A549 (cell line): ENCODE measurements around the gene RIOK1. TPM values are rescaled to one million over a fixed set of nuclear protein-coding genes. Genes with fewer than 3 reads are reported as not detected.

Experiments
- ATAC-seq, 2 experiments: fragments of 200-7000 bp in 1 of 2; fragments of >200 bp in 1 of 2; cut with Nextera tagmentation in 1 of 2; cut with Tn5 transposase in 1 of 2; 3 replicates each; pipeline versions ENCODE4 v1.8.0 to v1.9.1; 2018 to 2020; ENCODE audit warnings: mild to moderate bottlenecking in 1 of 2, moderate library complexity in 1 of 2
- CTCF ChIA-PET: fragments of 300-600 bp; sonication (Branson Sonifier 250); formaldehyde crosslinking; extraction: SDS; loops from one replicate; lab custom pipeline; 2021; ENCODE audit warnings: antibody characterized with exemption, inconsistent platforms; lab: Yijun Ruan, JAX
- POLR2A ChIA-PET: fragments of 350-600 bp; formaldehyde crosslinking; extraction: SDS; loops from one replicate; lab custom pipeline; 2021; ENCODE audit warnings: antibody characterized with exemption, inconsistent platforms; lab: Yijun Ruan, JAX
- DNase-seq, 2 experiments: peaks; one replicate each; pipeline versions ENCODE4 v3.0.0 to v3.0.0-alpha.2; 2011 to 2016; ENCODE audit warnings: low read depth in 1 of 2, low spot score in 1 of 2
- FAIRE-seq: peaks from 2 replicates; lab custom pipeline; 2011; peaks lifted over from hg19 to GRCh38; lab: Jason Lieb, UNC
- H3K27ac ChIP-seq, 2 experiments: fragments of >200 bp; sonication (Bioruptor Twin); formaldehyde crosslinking; 3 replicates each; pipeline ENCODE4 v1.5.1; 2016 to 2017
- H3K4me1 ChIP-seq: fragments of >200 bp; sonication (Bioruptor Twin); formaldehyde crosslinking; 3 replicates; pipeline ENCODE4 v1.6.1; 2016
- H3K4me2 ChIP-seq: fragments of >200 bp; sonication (Bioruptor Twin); formaldehyde crosslinking; 3 replicates; pipeline ENCODE4 v1.6.1; 2016
- H3K4me3 ChIP-seq: fragments of >200 bp; sonication (Bioruptor Twin); formaldehyde crosslinking; 3 replicates; pipeline ENCODE4 v1.5.1; 2016
- H3K9me3 ChIP-seq: fragments of >200 bp; sonication (Bioruptor Twin); formaldehyde crosslinking; 3 replicates; pipeline ENCODE4 v1.6.1; 2016
- EHF ChIP-seq: fragments of 250-450 bp; sonication (Bioruptor Pico); IDR thresholded peaks from 2 replicates; pipeline ENCODE4 v1.5.0; 2020; ENCODE audit warnings: mild to moderate bottlenecking
- ESRRA ChIP-seq: fragments of 150-350 bp; IDR thresholded peaks from 2 replicates; pipeline ENCODE4 v1.6.1; 2014; ENCODE audit warnings: mild to moderate bottlenecking, low read length, borderline replicate concordance
- FOSB ChIP-seq: fragments of 250-450 bp; sonication (Bioruptor Pico); IDR thresholded peaks from 2 replicates; pipeline ENCODE4 v1.5.0; 2020; ENCODE audit warnings: mild to moderate bottlenecking, moderate library complexity
- FOXS1 ChIP-seq: fragments of 250-450 bp; sonication (Bioruptor Pico); IDR thresholded peaks from 2 replicates; pipeline ENCODE4 v1.5.0; 2020; ENCODE audit warnings: mild to moderate bottlenecking, moderate library complexity
- HDAC2 ChIP-seq: fragments of 200-600 bp; sonication (generic); IDR thresholded peaks from 2 replicates; pipeline ENCODE4 v1.6.1; 2016
- KDM1A ChIP-seq: fragments of 200-600 bp; sonication (generic); IDR thresholded peaks from 2 replicates; pipeline ENCODE4 v1.6.1; 2016; ENCODE audit warnings: low read depth, mild to moderate bottlenecking
- MAZ ChIP-seq: fragments of 150-350 bp; IDR thresholded peaks from 2 replicates; pipeline ENCODE4 v1.6.1; 2014; ENCODE audit warnings: antibody characterized with exemption, low read depth, low read length, borderline replicate concordance
- NR3C1 ChIP-seq: fragments of >200 bp; sonication (Bioruptor Twin); formaldehyde crosslinking; IDR thresholded peaks from 3 replicates; pipeline ENCODE4 v1.6.1; 2017
- RCOR1 ChIP-seq: fragments of 150-350 bp; IDR thresholded peaks from 2 replicates; pipeline ENCODE4 v1.6.1; 2014; ENCODE audit warnings: antibody characterized with exemption, low read length, low read depth
- SMC3 ChIP-seq: fragments of >200 bp; sonication (Bioruptor Twin); formaldehyde crosslinking; IDR thresholded peaks from 3 replicates; pipeline ENCODE4 v1.6.1; 2018; ENCODE audit warnings: inconsistent platforms
- TP53 ChIP-seq: fragments of 250-450 bp; sonication (Bioruptor Pico); IDR thresholded peaks from 2 replicates; pipeline ENCODE4 v1.5.0; 2021; ENCODE audit warnings: mild to moderate bottlenecking, moderate library complexity
- ZC3H11A ChIP-seq: fragments of 450-650 bp; IDR thresholded peaks from 2 replicates; pipeline ENCODE4 v1.6.1; 2014; ENCODE audit warnings: antibody characterized with exemption, mild to moderate bottlenecking
- ZFP36 ChIP-seq: fragments of 450-650 bp; IDR thresholded peaks from 2 replicates; pipeline ENCODE4 v1.6.1; 2014; ENCODE audit warnings: borderline replicate concordance; ENCODE audit not compliant: partially characterized antibody
- ZNF302 ChIP-seq: fragments of 250-450 bp; sonication (Bioruptor Pico); IDR thresholded peaks from 2 replicates; pipeline ENCODE4 v1.9.0; 2021; ENCODE audit warnings: inconsistent platforms, mild to moderate bottlenecking, moderate library complexity
- WGBS: methylation state at CpG from one replicate; pipeline ENCODE4 v1.1.6; 2017; ENCODE audit errors: missing lambda C conversion rate; 5-methylcytosine and 5-hydroxymethylcytosine counted together
- polyA plus RNA-seq, 4 experiments: library from polyadenylated mRNA; depleted of rRNA in 3 of 4; stranded (reverse); fragments of >200 nt; fragmentation: RNase III in 1 of 4; extraction: RNeasy Plus Mini Kit Qiagen cat#74134 plus additional on column Dnase treatment in 1 of 4; gene quantifications; 2 replicates in 3 of 4; 3 replicates in 1 of 4; pipeline ENCODE4 v1.2.3, GENCODE V29; 2011 to 2017
- TF ChIP-seq, protein P1 (sequence below): fragments of 200-600 bp; sonication (generic); IDR thresholded peaks from 2 replicates; pipeline ENCODE4 v1.6.1; 2016; ENCODE audit warnings: antibody characterized with exemption, mild to moderate bottlenecking, moderate library complexity
- TF ChIP-seq, protein P2 (sequence below): IDR thresholded peaks from 2 replicates; pipeline ENCODE4 v1.6.1; 2012
- TF ChIP-seq, protein P3 (sequence below): fragments of 150-350 bp; IDR thresholded peaks from 2 replicates; pipeline ENCODE4 v1.6.1; 2014; ENCODE audit warnings: low read depth, mild to moderate bottlenecking, low read length
- TF ChIP-seq, protein P4 (sequence below): fragments of 450-650 bp; IDR thresholded peaks from 2 replicates; pipeline ENCODE4 v1.6.1; 2014; ENCODE audit warnings: antibody characterized with exemption

The RIOK1 gene
- polyA plus RNA-seq, 2 of the 4 experiments (the other 2 are of a cell fraction), result 16.1 to 20.4 TPM

DNA sequence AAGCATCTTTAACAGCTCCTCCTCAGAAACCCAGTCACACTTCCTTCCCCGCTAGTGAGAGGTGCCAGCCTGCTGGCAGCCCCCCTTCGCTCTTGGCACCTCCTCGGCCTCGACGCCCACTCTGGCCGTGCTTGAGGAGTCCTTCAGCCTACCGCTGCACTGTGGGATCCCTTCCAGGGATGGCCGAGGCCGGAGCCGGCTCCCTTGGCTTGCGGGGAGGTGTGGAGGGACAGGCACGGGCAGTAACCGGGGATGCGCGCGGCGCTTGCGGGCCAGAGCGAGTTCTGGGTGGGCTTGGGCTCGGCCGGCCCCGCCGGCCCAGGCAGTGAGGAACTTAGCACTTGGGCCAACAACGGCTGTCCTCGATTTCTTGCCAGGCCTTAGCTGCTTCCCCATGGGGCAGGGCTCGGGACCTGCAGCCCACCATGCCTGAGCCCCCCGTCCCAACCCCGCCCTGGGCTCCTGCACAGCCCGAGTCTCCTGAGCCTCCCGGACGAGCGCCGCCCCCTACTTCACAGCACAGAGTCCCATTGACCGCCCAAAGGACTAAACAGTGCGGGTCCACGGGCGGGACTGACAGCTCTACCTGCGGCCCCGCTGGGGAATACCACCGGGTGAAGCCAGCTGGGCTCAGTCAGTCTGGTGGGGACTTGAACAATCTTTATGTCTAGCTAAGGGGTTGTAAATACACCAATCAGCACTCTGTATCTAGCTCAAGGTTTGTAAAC lies 51.6 kb downstream of the RIOK1 start:
- CTCF ChIA-PET, result interaction anchor here (1.1 kb wide), 1 partner anchor 16 kb away, joined by 3 read pairs; no protein-coding TSS in a partner anchor
- TF ChIP-seq, protein P1, sequence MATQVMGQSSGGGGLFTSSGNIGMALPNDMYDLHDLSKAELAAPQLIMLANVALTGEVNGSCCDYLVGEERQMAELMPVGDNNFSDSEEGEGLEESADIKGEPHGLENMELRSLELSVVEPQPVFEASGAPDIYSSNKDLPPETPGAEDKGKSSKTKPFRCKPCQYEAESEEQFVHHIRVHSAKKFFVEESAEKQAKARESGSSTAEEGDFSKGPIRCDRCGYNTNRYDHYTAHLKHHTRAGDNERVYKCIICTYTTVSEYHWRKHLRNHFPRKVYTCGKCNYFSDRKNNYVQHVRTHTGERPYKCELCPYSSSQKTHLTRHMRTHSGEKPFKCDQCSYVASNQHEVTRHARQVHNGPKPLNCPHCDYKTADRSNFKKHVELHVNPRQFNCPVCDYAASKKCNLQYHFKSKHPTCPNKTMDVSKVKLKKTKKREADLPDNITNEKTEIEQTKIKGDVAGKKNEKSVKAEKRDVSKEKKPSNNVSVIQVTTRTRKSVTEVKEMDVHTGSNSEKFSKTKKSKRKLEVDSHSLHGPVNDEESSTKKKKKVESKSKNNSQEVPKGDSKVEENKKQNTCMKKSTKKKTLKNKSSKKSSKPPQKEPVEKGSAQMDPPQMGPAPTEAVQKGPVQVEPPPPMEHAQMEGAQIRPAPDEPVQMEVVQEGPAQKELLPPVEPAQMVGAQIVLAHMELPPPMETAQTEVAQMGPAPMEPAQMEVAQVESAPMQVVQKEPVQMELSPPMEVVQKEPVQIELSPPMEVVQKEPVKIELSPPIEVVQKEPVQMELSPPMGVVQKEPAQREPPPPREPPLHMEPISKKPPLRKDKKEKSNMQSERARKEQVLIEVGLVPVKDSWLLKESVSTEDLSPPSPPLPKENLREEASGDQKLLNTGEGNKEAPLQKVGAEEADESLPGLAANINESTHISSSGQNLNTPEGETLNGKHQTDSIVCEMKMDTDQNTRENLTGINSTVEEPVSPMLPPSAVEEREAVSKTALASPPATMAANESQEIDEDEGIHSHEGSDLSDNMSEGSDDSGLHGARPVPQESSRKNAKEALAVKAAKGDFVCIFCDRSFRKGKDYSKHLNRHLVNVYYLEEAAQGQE, result no peak
- TF ChIP-seq, protein P2, sequence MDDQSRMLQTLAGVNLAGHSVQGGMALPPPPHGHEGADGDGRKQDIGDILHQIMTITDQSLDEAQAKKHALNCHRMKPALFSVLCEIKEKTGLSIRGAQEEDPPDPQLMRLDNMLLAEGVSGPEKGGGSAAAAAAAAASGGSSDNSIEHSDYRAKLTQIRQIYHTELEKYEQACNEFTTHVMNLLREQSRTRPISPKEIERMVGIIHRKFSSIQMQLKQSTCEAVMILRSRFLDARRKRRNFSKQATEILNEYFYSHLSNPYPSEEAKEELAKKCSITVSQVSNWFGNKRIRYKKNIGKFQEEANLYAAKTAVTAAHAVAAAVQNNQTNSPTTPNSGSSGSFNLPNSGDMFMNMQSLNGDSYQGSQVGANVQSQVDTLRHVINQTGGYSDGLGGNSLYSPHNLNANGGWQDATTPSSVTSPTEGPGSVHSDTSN, result no peak
- WGBS, result 94% methylated on average over 6 of the region's 40 CpGs
- ATAC-seq (no peak), DNase-seq (no peak), FAIRE-seq (no peak)
- Histone ChIP-seq H3K27ac (no peak overlapping the region), H3K4me3 (no peak overlapping the region), H3K9me3 (no peaks in the 10 kb centered on the region), H3K4me1 (no peaks in the 10 kb centered on the region), H3K4me2 (no peak overlapping the region)
- POLR2A ChIA-PET, result no interaction called here

DNA sequence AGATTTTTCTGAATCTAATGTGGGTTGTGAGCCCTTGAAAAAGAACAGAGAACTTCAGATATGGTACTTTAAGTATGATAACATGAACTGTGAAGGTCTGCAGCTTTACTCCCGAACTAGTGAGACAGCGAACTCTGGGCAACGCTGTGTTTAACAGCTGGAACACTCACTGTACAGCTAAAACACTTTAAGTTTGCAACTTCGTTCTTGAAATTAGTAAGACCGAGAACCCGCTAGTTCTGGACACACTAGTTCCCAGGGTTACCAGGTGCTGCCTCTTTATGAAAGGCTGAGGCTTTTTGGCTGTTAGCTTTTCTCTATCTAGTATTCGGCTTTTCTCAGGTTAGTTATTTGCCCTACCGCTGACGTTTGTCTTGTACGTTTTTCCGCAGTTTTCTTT lies 52.9 kb downstream of the RIOK1 start:
- ATAC-seq, result no peak
- H3K27ac ChIP-seq, result no peak overlapping the region
- H3K9me3 ChIP-seq, result no peaks in the 10 kb centered on the region
- no peak for DNase-seq
- TF ChIP-seq RCOR1, result no peak
- TF ChIP-seq TP53 (CRISPR knock-in tag), result no peak
- no peak for TF ChIP-seq ZFP36
- no peak for TF ChIP-seq ESRRA
- no peak for TF ChIP-seq ZC3H11A
- TF ChIP-seq, protein P3, sequence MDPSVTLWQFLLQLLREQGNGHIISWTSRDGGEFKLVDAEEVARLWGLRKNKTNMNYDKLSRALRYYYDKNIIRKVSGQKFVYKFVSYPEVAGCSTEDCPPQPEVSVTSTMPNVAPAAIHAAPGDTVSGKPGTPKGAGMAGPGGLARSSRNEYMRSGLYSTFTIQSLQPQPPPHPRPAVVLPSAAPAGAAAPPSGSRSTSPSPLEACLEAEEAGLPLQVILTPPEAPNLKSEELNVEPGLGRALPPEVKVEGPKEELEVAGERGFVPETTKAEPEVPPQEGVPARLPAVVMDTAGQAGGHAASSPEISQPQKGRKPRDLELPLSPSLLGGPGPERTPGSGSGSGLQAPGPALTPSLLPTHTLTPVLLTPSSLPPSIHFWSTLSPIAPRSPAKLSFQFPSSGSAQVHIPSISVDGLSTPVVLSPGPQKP, result no peak
- TF ChIP-seq FOXS1, result no peak
- no peak for TF ChIP-seq SMC3
- TF ChIP-seq FOSB (CRISPR knock-in tag), result no peak
- no peak for TF ChIP-seq EHF (CRISPR knock-in tag)
- no peak for TF ChIP-seq ZNF302 (CRISPR knock-in tag)
- TF ChIP-seq HDAC2, result no peak
- no peak for TF ChIP-seq KDM1A
- no peak for TF ChIP-seq MAZ
- TF ChIP-seq, protein P4, sequence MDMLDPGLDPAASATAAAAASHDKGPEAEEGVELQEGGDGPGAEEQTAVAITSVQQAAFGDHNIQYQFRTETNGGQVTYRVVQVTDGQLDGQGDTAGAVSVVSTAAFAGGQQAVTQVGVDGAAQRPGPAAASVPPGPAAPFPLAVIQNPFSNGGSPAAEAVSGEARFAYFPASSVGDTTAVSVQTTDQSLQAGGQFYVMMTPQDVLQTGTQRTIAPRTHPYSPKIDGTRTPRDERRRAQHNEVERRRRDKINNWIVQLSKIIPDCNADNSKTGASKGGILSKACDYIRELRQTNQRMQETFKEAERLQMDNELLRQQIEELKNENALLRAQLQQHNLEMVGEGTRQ, result no peak
- TF ChIP-seq NR3C1, result no peak
- no peak overlapping the region for H3K4me3 ChIP-seq
- POLR2A ChIA-PET, result no interaction called here
- WGBS, result 88% methylated on average over 11 of the region's 11 CpGs
- no peaks in the 10 kb centered on the region for H3K4me1 ChIP-seq
- no peak for FAIRE-seq
- H3K4me2 ChIP-seq, result no peak overlapping the region
- CTCF ChIA-PET, result interaction anchor here (1.1 kb wide), 1 partner anchor 17 kb away, joined by 3 read pairs; no protein-coding TSS in a partner anchor
